Epithelial cell of proximal tubule (primary cell): ENCODE measurements around the gene HGS. TPM values are rescaled to one million over a fixed set of nuclear protein-coding genes. Genes with fewer than 3 reads are reported as not detected.

ENCODE experiments used
- DNase-seq: peaks from one replicate; pipeline ENCODE4 v3.0.0-alpha.2; 2011; ENCODE audit warnings: low read depth
- H3K4me3 ChIP-seq: 2 replicates; pipeline ENCODE4 v1.5.1; 2011; ENCODE audit warnings: low read depth, mild to moderate bottlenecking, low read length
- CTCF ChIP-seq: conservative IDR thresholded peaks from 2 replicates; pipeline ENCODE4 v1.5.1; 2012; ENCODE audit warnings: low read depth, mild to moderate bottlenecking, low read length
- total RNA-seq: library from RNA; depleted of rRNA; stranded (reverse); fragments of >200 nt; gene quantifications from 2 replicates; pipeline ENCODE4 v1.2.3, GENCODE V29; 2015

Gene HGS
- total RNA-seq, 1 donor from 2014 or later = 122 TPM

GRCh38 chr17:81710514-81711308 lies 26.9 kb downstream of the HGS start:
- no peak for DNase-seq
- TF ChIP-seq CTCF = no peak
- peak overlapping the region; percentile 72 for H3K4me3 ChIP-seq

- TF ChIP-seq CTCF = no peak
- DNase-seq = no peak
- H3K4me3 ChIP-seq = peak within 1 kb of the TSS; percentile 72
Observed at GRCh38 chr17:81711814-81712467, 28.1 kb downstream of the HGS start, which contains the start of gene SLC25A10. Gene SLC25A10, plus strand, starts transcription at chr17:81712284. Its CDS starts 143 bp downstream, at chr17:81712427.

- no peak for DNase-seq
- TF ChIP-seq CTCF = peak; percentile 22
Observed at GRCh38 chr17:81712468-81713003, 28.7 kb downstream of the HGS start.

GRCh38 chr17:81713004-81713555 lies 29.3 kb downstream of the HGS start:
- H3K4me3 ChIP-seq = peak overlapping the region; percentile 72
- no peak for TF ChIP-seq CTCF
- no peak for DNase-seq

More at GRCh38 chr17:81712468-81713003, 28.7 kb downstream of the HGS start:
- H3K4me3 ChIP-seq = peak overlapping the region; percentile 72

GRCh38 chr17:81713556-81714411 lies 30.0 kb downstream of the HGS start:
- no peak for TF ChIP-seq CTCF
- H3K4me3 ChIP-seq = peak overlapping the region; percentile 72
- no peak for DNase-seq

- no peak for DNase-seq
- H3K4me3 ChIP-seq = peak overlapping the region; percentile 72
- no peak for TF ChIP-seq CTCF
Observed at GRCh38 chr17:81714412-81715106, 30.7 kb downstream of the HGS start.
